ENCODE results near the gene COLEC11. TPM values are rescaled to one million over a fixed set of nuclear protein-coding genes. Genes with fewer than 3 reads are reported as not detected.

COLEC11 gene
- total RNA-seq, 5 donors from 2014 or later (not counting 1 experiment from before 2014, with no cell fraction given): 0.35 to 1.8 TPM; not detected in 3

- Histone ChIP-seq H3K27ac (ENCODE audit: low read length) (no peak overlapping the region), H3K4me1 (ENCODE audit: control insufficient read depth in 1 of 2, extremely low read depth in 1 of 2, insufficient read depth in 2 of 2, low read length in 2 of 2) (peaks cover 0 to 17% of the 10 kb centered on the region in 2 experiments), H3K4me3 (ENCODE audit: control insufficient read depth in 1 of 2, extremely low read depth in 1 of 2, low read length in 1 of 2) (no peak overlapping the region), H3K36me3 (ENCODE audit: control insufficient read depth in 2 of 2, extremely low read depth in 1 of 2, insufficient read depth in 1 of 2, low read length in 1 of 2) (no peaks in the 10 kb centered on the region), H3K9me3 (no peaks in the 10 kb centered on the region), H3K27me3 (replicated peaks in 1 of 2; ENCODE audit: control insufficient read depth in 2 of 2, extremely low read depth in 1 of 2, insufficient read depth in 2 of 2, low read length in 1 of 2) (peaks cover 0 to 29% of the 10 kb centered on the region in 2 experiments)
- H3K4me1 Mint-ChIP-seq: peaks cover 13 to 17% (median 14%) of the 10 kb centered on the region in 3 donors
- POLR2A ChIA-PET: no interaction called here
- H3K36me3 Mint-ChIP-seq: no peaks in the 10 kb centered on the region
- no peak overlapping the region for H3K27ac Mint-ChIP-seq
- WGBS (ENCODE audit: insufficient coverage): 91% methylated on average over 8 of the region's 9 CpGs
- DNase-seq (no peak), ATAC-seq (replicated peaks in 1 of 4) (no peak)
- no peaks in the 10 kb centered on the region for H3K27me3 Mint-ChIP-seq
- H3K9me3 Mint-ChIP-seq: no peaks in the 10 kb centered on the region
- CTCF ChIA-PET: interaction anchor here (0.7 to 2.1 kb wide), 5 partner anchors 74 to 254 kb away, joined by 3 to 21 read pairs (median 6); no protein-coding TSS in a partner anchor
- H3K4me3 Mint-ChIP-seq: no peak overlapping the region
Observed at GRCh38 chr2:3652896-3653625, 58.1 kb downstream of the COLEC11 start.

GRCh38 chr2:3654011-3654410 is 59.1 kb downstream of the COLEC11 start:
- H3K9me3 Mint-ChIP-seq: no peaks in the 10 kb centered on the region
- CTCF ChIA-PET: interaction anchor here in 1 of 2 donors (1.3 kb wide), 1 partner anchor 230 kb away, joined by 4 read pairs; no protein-coding TSS in a partner anchor
- no peaks in the 10 kb centered on the region for H3K36me3 Mint-ChIP-seq
- H3K4me1 ChIP-seq (ENCODE audit: control insufficient read depth in 1 of 2, extremely low read depth in 1 of 2, insufficient read depth in 2 of 2, low read length in 2 of 2): peaks cover 0 to 17% of the 10 kb centered on the region in 2 experiments
- H3K36me3 ChIP-seq (ENCODE audit: control insufficient read depth in 2 of 2, extremely low read depth in 1 of 2, insufficient read depth in 1 of 2, low read length in 1 of 2): no peaks in the 10 kb centered on the region
- H3K27me3 ChIP-seq (replicated peaks in 1 of 2; ENCODE audit: control insufficient read depth in 2 of 2, extremely low read depth in 1 of 2, insufficient read depth in 2 of 2, low read length in 1 of 2): peaks cover 0 to 29% of the 10 kb centered on the region in 2 experiments
- ATAC-seq (replicated peaks in 1 of 4) (no peak), DNase-seq (no peak)
- no peak overlapping the region for H3K27ac Mint-ChIP-seq
- H3K4me1 Mint-ChIP-seq: peaks cover 13 to 17% (median 14%) of the 10 kb centered on the region in 3 donors
- no peak overlapping the region for H3K4me3 Mint-ChIP-seq
- no peak overlapping the region for H3K4me3 ChIP-seq (ENCODE audit: control insufficient read depth in 1 of 2, extremely low read depth in 1 of 2, low read length in 1 of 2)
- POLR2A ChIA-PET: no interaction called here
- WGBS (ENCODE audit: insufficient coverage): 93% methylated on average over 10 of the region's 10 CpGs
- no peaks in the 10 kb centered on the region for H3K27me3 Mint-ChIP-seq
- H3K27ac ChIP-seq (ENCODE audit: low read length): no peak overlapping the region
- H3K9me3 ChIP-seq: no peaks in the 10 kb centered on the region

- Histone ChIP-seq H3K9me3 (no peaks in the 10 kb centered on the region), H3K27me3 (replicated peaks in 1 of 2; ENCODE audit: control insufficient read depth in 2 of 2, extremely low read depth in 1 of 2, insufficient read depth in 2 of 2, low read length in 1 of 2) (peaks cover 0 to 26% of the 10 kb centered on the region in 2 experiments), H3K36me3 (ENCODE audit: control insufficient read depth in 2 of 2, extremely low read depth in 1 of 2, insufficient read depth in 1 of 2, low read length in 1 of 2) (no peaks in the 10 kb centered on the region), H3K27ac (ENCODE audit: low read length) (no peak overlapping the region), H3K4me3 (ENCODE audit: control insufficient read depth in 1 of 2, extremely low read depth in 1 of 2, low read length in 1 of 2) (no peak overlapping the region), H3K4me1 (ENCODE audit: control insufficient read depth in 1 of 2, extremely low read depth in 1 of 2, insufficient read depth in 2 of 2, low read length in 2 of 2) (peaks cover 0 to 17% of the 10 kb centered on the region in 2 experiments)
- DNase-seq (no peak), ATAC-seq (replicated peaks in 1 of 4) (no peak)
- POLR2A ChIA-PET: no interaction called here
- WGBS (ENCODE audit: insufficient coverage): 77% methylated on average over 21 of the region's 21 CpGs
- CTCF ChIA-PET: interaction anchor here in 1 of 2 donors (1.3 kb wide), 1 partner anchor 231 kb away, joined by 4 read pairs; no protein-coding TSS in a partner anchor
- H3K4me1 Mint-ChIP-seq: peaks cover 13 to 17% (median 14%) of the 10 kb centered on the region in 3 donors
- no peak overlapping the region for H3K4me3 Mint-ChIP-seq
- no peaks in the 10 kb centered on the region for H3K36me3 Mint-ChIP-seq
- no peaks in the 10 kb centered on the region for H3K27me3 Mint-ChIP-seq
- no peak overlapping the region for H3K27ac Mint-ChIP-seq
- no peaks in the 10 kb centered on the region for H3K9me3 Mint-ChIP-seq
Observed at GRCh38 chr2:3654531-3655225, 59.8 kb downstream of the COLEC11 start.

- Histone ChIP-seq H3K4me3 (ENCODE audit: control insufficient read depth in 1 of 2, extremely low read depth in 1 of 2, low read length in 1 of 2) (no peak overlapping the region), H3K36me3 (ENCODE audit: control insufficient read depth in 2 of 2, extremely low read depth in 1 of 2, insufficient read depth in 1 of 2, low read length in 1 of 2) (no peaks in the 10 kb centered on the region), H3K9me3 (no peaks in the 10 kb centered on the region), H3K27ac (ENCODE audit: low read length) (no peak overlapping the region), H3K27me3 (replicated peaks in 1 of 2; ENCODE audit: control insufficient read depth in 2 of 2, extremely low read depth in 1 of 2, insufficient read depth in 2 of 2, low read length in 1 of 2) (peaks cover 0 to 18% of the 10 kb centered on the region in 2 experiments), H3K4me1 (ENCODE audit: control insufficient read depth in 1 of 2, extremely low read depth in 1 of 2, insufficient read depth in 2 of 2, low read length in 2 of 2) (peaks cover 0 to 11% of the 10 kb centered on the region in 2 experiments)
- Mint-ChIP-seq H3K4me1 (peaks cover 12 to 14% (median 13%) of the 10 kb centered on the region in 3 donors), H3K9me3 (no peaks in the 10 kb centered on the region), H3K27me3 (no peaks in the 10 kb centered on the region), H3K36me3 (no peaks in the 10 kb centered on the region), H3K4me3 (no peak overlapping the region), H3K27ac (no peak overlapping the region)
- ChIA-PET CTCF (no interaction called here), POLR2A (no interaction called here)
- DNase-seq: no peak
- no peak for ATAC-seq (replicated peaks in 1 of 4)
- 94% methylated on average over 13 of the region's 28 CpGs for WGBS (ENCODE audit: insufficient coverage)
Observed at GRCh38 chr2:3655871-3656761, 61.2 kb downstream of the COLEC11 start.

- no peak for ATAC-seq (replicated peaks in 1 of 4)
- CTCF ChIA-PET: no interaction called here
- H3K9me3 ChIP-seq: no peaks in the 10 kb centered on the region
- H3K4me3 ChIP-seq (ENCODE audit: control insufficient read depth in 1 of 2, extremely low read depth in 1 of 2, low read length in 1 of 2): no peak overlapping the region
- no peaks in the 10 kb centered on the region for H3K36me3 ChIP-seq (ENCODE audit: control insufficient read depth in 2 of 2, extremely low read depth in 1 of 2, insufficient read depth in 1 of 2, low read length in 1 of 2)
- DNase-seq: no peak
- H3K27me3 ChIP-seq (replicated peaks in 1 of 2; ENCODE audit: control insufficient read depth in 2 of 2, extremely low read depth in 1 of 2, insufficient read depth in 2 of 2, low read length in 1 of 2): peaks cover 0 to 13% of the 10 kb centered on the region in 2 experiments
- POLR2A ChIA-PET: no interaction called here
- peaks cover 0 to 3% of the 10 kb centered on the region in 2 experiments for H3K4me1 ChIP-seq (ENCODE audit: control insufficient read depth in 1 of 2, extremely low read depth in 1 of 2, insufficient read depth in 2 of 2, low read length in 2 of 2)
- Mint-ChIP-seq H3K4me3 (no peak overlapping the region), H3K27ac (no peak overlapping the region), H3K9me3 (no peaks in the 10 kb centered on the region), H3K36me3 (no peaks in the 10 kb centered on the region), H3K4me1 (peaks cover 3 to 12% (median 6%) of the 10 kb centered on the region in 3 donors), H3K27me3 (no peaks in the 10 kb centered on the region)
- H3K27ac ChIP-seq (ENCODE audit: low read length): no peak overlapping the region
- WGBS (ENCODE audit: insufficient coverage): 83% methylated on average over 29 of the region's 36 CpGs
Observed at GRCh38 chr2:3656762-3657721, 62.1 kb downstream of the COLEC11 start.

All from T-cell (primary cell).